NB4 (cell line): Measurements from ENCODE around the gene OAS3.

Experiments used
- DNase-seq: peaks from one replicate; pipeline ENCODE4 v3.0.0; 2010; ENCODE audit warnings: low read depth
- H3K4me3 ChIP-seq: one replicate; pipeline ENCODE4 v1.5.1; 2011; ENCODE audit warnings: mild to moderate bottlenecking, low read depth, low read length, moderate library complexity
- MYC ChIP-seq: IDR thresholded peaks from 2 replicates; pipeline ENCODE4 v1.6.1; 2011; ENCODE audit warnings: low read depth, low read length
- POLR2A ChIP-seq: IDR thresholded peaks from 2 replicates; pipeline ENCODE4 v1.6.1; 2011; ENCODE audit warnings: mild to moderate bottlenecking; ENCODE audit not compliant: insufficient read length; ENCODE audit errors: extremely low read depth
- TF ChIP-seq, protein P1 (sequence below): IDR thresholded peaks from 2 replicates; pipeline ENCODE4 v1.6.1; 2011; ENCODE audit warnings: low read depth, low read length
- TF ChIP-seq, protein P2 (sequence below): IDR thresholded peaks from one replicate; pipeline ENCODE4 v1.5.1; 2012; ENCODE audit warnings: low read depth, low read length

OAS3 gene

DNA sequence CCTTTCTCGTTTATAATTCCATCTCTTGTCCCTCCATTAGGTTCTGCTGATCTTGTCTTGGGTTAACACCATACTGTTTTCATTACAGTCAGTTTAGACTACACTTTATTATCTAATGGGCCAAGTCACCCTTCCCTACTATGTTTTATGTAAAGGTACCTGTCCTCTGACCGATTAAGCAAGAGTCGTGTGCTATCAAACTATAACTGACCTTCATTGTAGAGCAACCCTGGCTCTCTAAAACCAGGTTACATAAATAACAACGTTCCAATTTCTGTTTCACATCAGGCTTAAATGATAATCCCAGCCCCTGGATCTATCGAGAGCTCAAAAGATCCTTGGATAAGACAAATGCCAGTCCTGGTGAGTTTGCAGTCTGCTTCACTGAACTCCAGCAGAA, 56.7 kb downstream of the OAS3 start:
- H3K4me3 ChIP-seq, result no peak overlapping the region
- TF ChIP-seq, protein P1, sequence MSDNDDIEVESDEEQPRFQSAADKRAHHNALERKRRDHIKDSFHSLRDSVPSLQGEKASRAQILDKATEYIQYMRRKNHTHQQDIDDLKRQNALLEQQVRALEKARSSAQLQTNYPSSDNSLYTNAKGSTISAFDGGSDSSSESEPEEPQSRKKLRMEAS, result no peak
- TF ChIP-seq, protein P2, sequence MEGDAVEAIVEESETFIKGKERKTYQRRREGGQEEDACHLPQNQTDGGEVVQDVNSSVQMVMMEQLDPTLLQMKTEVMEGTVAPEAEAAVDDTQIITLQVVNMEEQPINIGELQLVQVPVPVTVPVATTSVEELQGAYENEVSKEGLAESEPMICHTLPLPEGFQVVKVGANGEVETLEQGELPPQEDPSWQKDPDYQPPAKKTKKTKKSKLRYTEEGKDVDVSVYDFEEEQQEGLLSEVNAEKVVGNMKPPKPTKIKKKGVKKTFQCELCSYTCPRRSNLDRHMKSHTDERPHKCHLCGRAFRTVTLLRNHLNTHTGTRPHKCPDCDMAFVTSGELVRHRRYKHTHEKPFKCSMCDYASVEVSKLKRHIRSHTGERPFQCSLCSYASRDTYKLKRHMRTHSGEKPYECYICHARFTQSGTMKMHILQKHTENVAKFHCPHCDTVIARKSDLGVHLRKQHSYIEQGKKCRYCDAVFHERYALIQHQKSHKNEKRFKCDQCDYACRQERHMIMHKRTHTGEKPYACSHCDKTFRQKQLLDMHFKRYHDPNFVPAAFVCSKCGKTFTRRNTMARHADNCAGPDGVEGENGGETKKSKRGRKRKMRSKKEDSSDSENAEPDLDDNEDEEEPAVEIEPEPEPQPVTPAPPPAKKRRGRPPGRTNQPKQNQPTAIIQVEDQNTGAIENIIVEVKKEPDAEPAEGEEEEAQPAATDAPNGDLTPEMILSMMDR, result no peak
- no peak for TF ChIP-seq POLR2A
- TF ChIP-seq MYC, result no peak
- no peak for DNase-seq

DNA sequence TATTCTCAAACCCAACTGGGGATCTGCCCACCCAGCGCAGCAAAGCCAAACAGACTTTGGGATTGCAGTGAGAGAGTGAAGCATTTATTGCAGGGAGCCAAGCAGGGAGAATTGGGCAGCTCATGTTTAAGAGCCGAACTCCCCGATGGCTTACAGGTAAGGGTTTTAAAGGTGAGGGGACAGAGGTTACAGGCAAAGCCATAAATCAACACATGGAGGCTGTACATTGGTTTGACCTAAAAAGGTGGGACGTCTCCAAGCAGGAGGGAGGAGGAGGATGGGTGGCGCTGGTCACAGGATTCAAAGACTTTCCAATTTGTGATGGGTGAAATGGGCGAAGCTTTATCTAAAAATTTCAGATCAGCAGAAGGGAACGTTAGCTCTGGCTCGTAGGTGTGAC, 58.2 kb downstream of the OAS3 start:
- no peak overlapping the region for H3K4me3 ChIP-seq
- DNase-seq, result no peak
- TF ChIP-seq, protein P1, result no peak
- TF ChIP-seq MYC, result no peak
- TF ChIP-seq, protein P2, result no peak
- TF ChIP-seq POLR2A, result no peak

DNA sequence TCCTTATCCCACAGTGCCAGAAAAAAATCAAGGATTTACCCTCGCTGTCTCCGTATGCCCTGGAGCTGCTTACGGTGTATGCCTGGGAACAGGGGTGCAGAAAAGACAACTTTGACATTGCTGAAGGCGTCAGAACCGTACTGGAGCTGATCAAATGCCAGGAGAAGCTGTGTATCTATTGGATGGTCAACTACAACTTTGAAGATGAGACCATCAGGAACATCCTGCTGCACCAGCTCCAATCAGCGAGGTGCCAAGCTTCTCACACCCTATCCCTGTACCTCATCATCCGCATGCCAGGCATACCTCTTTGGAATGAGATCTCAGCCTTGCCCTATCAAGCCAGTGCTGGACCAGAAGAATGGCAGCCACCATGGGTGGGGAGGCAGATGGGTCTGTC, 59.2 kb downstream of the OAS3 start:
- H3K4me3 ChIP-seq, result no peak overlapping the region
- DNase-seq, result no peak
- TF ChIP-seq, protein P1, result no peak
- no peak for TF ChIP-seq POLR2A
- TF ChIP-seq MYC, result no peak
- TF ChIP-seq, protein P2, result no peak

DNA sequence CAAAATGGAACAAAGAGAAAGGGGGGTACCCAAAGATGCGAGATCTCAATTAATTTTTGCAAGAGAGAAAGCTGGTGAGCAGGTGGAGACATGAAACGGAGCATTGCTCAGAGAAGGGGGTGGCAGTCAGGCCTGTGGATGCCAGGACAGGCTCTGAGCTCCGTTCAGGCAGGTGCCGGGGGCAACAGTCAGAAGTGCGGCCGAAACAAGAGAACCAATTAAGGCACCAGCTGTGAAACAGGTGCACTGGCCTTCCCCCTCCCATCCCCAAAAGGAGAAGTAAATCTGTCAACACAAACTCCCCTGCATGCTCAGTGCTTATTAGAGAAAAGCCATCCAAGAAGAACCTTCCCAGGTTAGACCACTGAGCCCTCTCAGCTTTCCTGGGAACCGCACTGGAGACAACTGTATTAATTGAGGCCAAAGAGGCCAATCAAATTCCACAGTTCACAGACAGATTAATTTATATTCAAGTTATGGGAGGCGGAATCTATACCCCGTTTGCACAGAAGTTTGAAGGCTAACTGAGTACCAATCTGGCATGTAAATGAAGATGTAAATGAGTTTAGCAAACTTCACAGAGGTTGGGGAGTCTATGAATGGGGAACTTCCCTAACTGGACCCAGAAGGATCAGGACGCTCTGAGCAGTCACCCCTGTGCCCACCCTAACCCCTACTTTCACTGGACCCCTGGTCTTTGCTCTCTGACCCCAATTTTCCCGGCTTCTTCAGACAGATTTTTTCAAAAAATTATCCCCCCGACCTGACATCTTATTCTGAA, 60.9 kb downstream of the OAS3 start:
- DNase-seq, result no peak
- TF ChIP-seq MYC (no peak), POLR2A (no peak)
- TF ChIP-seq, protein P2, result no peak
- TF ChIP-seq, protein P1, result no peak
- H3K4me3 ChIP-seq, result no peak overlapping the region

DNA sequence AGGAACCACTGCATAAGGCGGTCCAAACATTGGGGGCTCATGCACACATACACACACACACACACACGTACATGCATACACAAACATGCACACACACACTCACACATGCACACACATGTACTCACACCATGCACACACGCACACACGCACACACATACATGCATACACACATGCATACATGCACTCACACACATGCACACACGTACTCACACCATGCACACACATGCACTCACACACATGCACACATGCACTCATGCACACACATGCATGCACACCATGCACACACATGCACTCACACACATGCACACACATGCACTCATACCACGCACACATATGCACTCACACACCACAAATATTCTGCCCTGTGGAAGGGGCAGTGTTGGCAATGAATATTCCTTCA, 62.2 kb downstream of the OAS3 start:
- no peak for DNase-seq
- H3K4me3 ChIP-seq, result no peak overlapping the region
- TF ChIP-seq, protein P2, result no peak
- TF ChIP-seq POLR2A (no peak), MYC (no peak)
- TF ChIP-seq, protein P1, result no peak
